IMR-90 (cell line): ENCODE data around the gene FAM216B. TPM values are rescaled to one million over a fixed set of nuclear protein-coding genes. Genes with fewer than 3 reads are reported as not detected.

ENCODE experiments used
- ATAC-seq: fragments of 200-7000 bp; cut with Tn5 transposase; 2 replicates; pipeline ENCODE4 v1.9.1; 2020; ENCODE audit warnings: low read depth, mild to moderate bottlenecking, moderate library complexity
- BruUV-seq: library from RNA; stranded (reverse); fragments of 400-500 nt; replicated peaks from 2 replicates; lab custom pipeline; 2021; lab: Mats Ljungman, UMichigan
- CTCF ChIA-PET: fragments of 300-600 bp; formaldehyde crosslinking; extraction: SDS; loops from one replicate; lab custom pipeline; 2021; ENCODE audit warnings: antibody characterized with exemption; lab: Yijun Ruan, JAX
- POLR2A ChIA-PET: fragments of 300-600 bp; sonication (Branson Sonifier 250); formaldehyde crosslinking; loops from one replicate; lab custom pipeline; 2022; ENCODE audit warnings: antibody characterized with exemption; ENCODE audit not compliant: unreplicated experiment; lab: Charles Lee
- DNase-seq: peaks from one replicate; pipeline ENCODE4 v3.0.0; 2013
- H2AFZ ChIP-seq: replicated peaks from 2 replicates; pipeline ENCODE3; 2013; ENCODE audit warnings: low read length, mild to moderate bottlenecking; ENCODE audit not compliant: poor library complexity
- H2AK5ac ChIP-seq: 2 replicates; pipeline ENCODE4 v1.6.1; 2013; ENCODE audit warnings: low read depth, low read length, inconsistent platforms
- H2AK9ac ChIP-seq: replicated peaks from 2 replicates; pipeline ENCODE3; 2013; ENCODE audit warnings: mild to moderate bottlenecking, low read depth, low read length, moderate library complexity; ENCODE audit not compliant: poor library complexity
- H2BK120ac ChIP-seq: 2 replicates; pipeline ENCODE4 v1.6.1; 2013; ENCODE audit warnings: low read depth, low read length, inconsistent platforms
- H2BK15ac ChIP-seq: 3 replicates; pipeline ENCODE4 v1.6.1; 2013; ENCODE audit warnings: low read depth, low read length, inconsistent platforms
- H2BK20ac ChIP-seq: 2 replicates; pipeline ENCODE4 v1.6.1; 2013; ENCODE audit warnings: low read depth, mild to moderate bottlenecking, inconsistent platforms, low read length, moderate library complexity
- H2BK5ac ChIP-seq: 2 replicates; pipeline ENCODE4 v1.6.1; 2013; ENCODE audit warnings: mild to moderate bottlenecking, low read depth, low read length, inconsistent platforms; ENCODE audit not compliant: poor library complexity, severe bottlenecking
- H3K14ac ChIP-seq: replicated peaks from 2 replicates; pipeline ENCODE4 v1.6.1; 2013; ENCODE audit warnings: low read depth, low read length, inconsistent platforms
- H3K18ac ChIP-seq: 2 replicates; pipeline ENCODE4 v1.6.1; 2013; ENCODE audit warnings: low read depth, low read length, control low read depth
- H3K23ac ChIP-seq: 2 replicates; pipeline ENCODE4 v1.6.1; 2013; ENCODE audit warnings: low read depth, low read length, inconsistent platforms
- H3K27ac ChIP-seq: 2 replicates; pipeline ENCODE4 v1.5.1; 2013; ENCODE audit warnings: mild to moderate bottlenecking, control low read depth, low read length; ENCODE audit not compliant: insufficient read depth
- H3K27me3 ChIP-seq: 2 replicates; pipeline ENCODE4 v1.6.1; 2013; ENCODE audit warnings: low read length; ENCODE audit not compliant: control insufficient read depth, insufficient read depth
- H3K36me3 ChIP-seq: 2 replicates; pipeline ENCODE4 v1.6.1; 2013; ENCODE audit warnings: low read length, mixed read lengths; ENCODE audit not compliant: control insufficient read depth, insufficient read depth
- H3K4ac ChIP-seq: 2 replicates; pipeline ENCODE4 v1.6.1; 2013; ENCODE audit warnings: low read depth, low read length, inconsistent platforms
- H3K4me1 ChIP-seq: 2 replicates; pipeline ENCODE4 v1.6.1; 2013; ENCODE audit warnings: low read length, mixed read lengths; ENCODE audit not compliant: control insufficient read depth, insufficient read depth
- H3K4me2 ChIP-seq: 2 replicates; pipeline ENCODE4 v1.6.1; 2013; ENCODE audit warnings: low read depth, mild to moderate bottlenecking, control low read depth, low read length, moderate library complexity
- H3K4me3 ChIP-seq: 2 replicates; pipeline ENCODE4 v1.5.1; 2013; ENCODE audit warnings: low read depth, mild to moderate bottlenecking, control low read depth, low read length, moderate library complexity; ENCODE audit not compliant: insufficient read depth
- H3K56ac ChIP-seq: 2 replicates; pipeline ENCODE4 v1.6.1; 2013; ENCODE audit warnings: low read length, inconsistent platforms; ENCODE audit not compliant: insufficient read depth; ENCODE audit errors: extremely low read depth
- H3K79me1 ChIP-seq, 2 experiments: 2 replicates each; pipeline ENCODE4 v1.6.1; 2013; ENCODE audit warnings: low read length in 2 of 2, inconsistent platforms in 1 of 2, low read depth in 1 of 2
- H3K9ac ChIP-seq: 2 replicates; pipeline ENCODE4 v1.6.1; 2013; ENCODE audit warnings: low read depth, low read length, control low read depth
- H3K9me1 ChIP-seq: 2 replicates; pipeline ENCODE4 v1.6.1; 2013; ENCODE audit warnings: low read length, inconsistent platforms; ENCODE audit not compliant: insufficient read depth
- H3K9me3 ChIP-seq: 2 replicates; pipeline ENCODE4 v1.6.1; 2013; ENCODE audit warnings: low read length; ENCODE audit not compliant: control insufficient read depth, insufficient read depth
- H4K20me1 ChIP-seq: 2 replicates; pipeline ENCODE4 v1.6.1; 2013; ENCODE audit warnings: low read length, inconsistent platforms; ENCODE audit not compliant: insufficient read depth
- H4K5ac ChIP-seq: 2 replicates; pipeline ENCODE4 v1.6.1; 2013; ENCODE audit warnings: mild to moderate bottlenecking, low read depth, low read length, control low read depth
- H4K8ac ChIP-seq, 2 experiments: 2 replicates each; pipeline ENCODE4 v1.6.1; 2013; ENCODE audit warnings: low read depth in 2 of 2, low read length in 2 of 2, control low read depth in 1 of 2, inconsistent platforms in 1 of 2
- H4K91ac ChIP-seq: 2 replicates; pipeline ENCODE4 v1.6.1; 2013; ENCODE audit warnings: low read depth, low read length, inconsistent platforms; ENCODE audit not compliant: insufficient read depth
- BHLHE40 ChIP-seq: fragments of 150-350 bp; IDR thresholded peaks from 2 replicates; pipeline ENCODE4 v1.6.1; 2016; ENCODE audit warnings: mild to moderate bottlenecking, low read depth, low read length
- FOS ChIP-seq: fragments of 150-350 bp; IDR thresholded peaks from 2 replicates; pipeline ENCODE4 v1.6.1; 2016; ENCODE audit warnings: low read depth, low read length
- MXI1 ChIP-seq: IDR thresholded peaks from 2 replicates; pipeline ENCODE4 v1.6.1; 2012; ENCODE audit warnings: low read depth, mild to moderate bottlenecking, low read length, moderate library complexity, borderline replicate concordance
- NFE2L2 ChIP-seq: fragments of 150-350 bp; IDR thresholded peaks from 2 replicates; pipeline ENCODE4 v1.6.1; 2016; ENCODE audit warnings: low read depth, mild to moderate bottlenecking, low read length
- SMC3 ChIP-seq: fragments of 150-350 bp; IDR thresholded peaks from 2 replicates; pipeline ENCODE4 v1.6.1; 2016; ENCODE audit warnings: low read depth, mild to moderate bottlenecking, antibody characterized with exemption, low read length, moderate library complexity
- USF2 ChIP-seq: fragments of 150-350 bp; IDR thresholded peaks from 2 replicates; pipeline ENCODE4 v1.6.1; 2017; ENCODE audit warnings: mild to moderate bottlenecking, antibody characterized with exemption, low read length, low read depth
- WGBS, 2 experiments: methylation state at CpG; one replicate each; pipeline versions ENCODE4 v1.1.5 to v1.1.7; 2013; ENCODE audit warnings: missing lambda C conversion rate in 2 of 2; ENCODE audit not compliant: insufficient read length in 1 of 2; ENCODE audit errors: extremely low coverage in 2 of 2; 5-methylcytosine and 5-hydroxymethylcytosine counted together
- dilution Hi-C: fragments of 300-500 bp; cut with HindIII; formaldehyde crosslinking; loops from one replicate; pipeline ENCODE4 v1.14.3; 2018; ENCODE audit warnings: low sequenced_read_pairs; ENCODE audit not compliant: unreplicated experiment
- in situ Hi-C: fragments of 300-500 bp; cut with MboI; formaldehyde crosslinking; loops from 3 replicates; pipeline ENCODE4 v1.14.3; 2019; ENCODE audit warnings: low sequenced_read_pairs, inconsistent platforms, mixed read lengths
- intact Hi-C: fragments of 100-400 bp; cut with micrococcal nuclease; formaldehyde crosslinking; loops from 2 replicates; pipeline ENCODE4 v1.10.0; 2022
- polyA plus RNA-seq, 3 experiments: library from polyadenylated mRNA; depleted of rRNA; stranded (reverse); fragments of >200 nt; gene quantifications; 2 replicates each; pipeline ENCODE4 v1.2.3, GENCODE V29; 2012; ENCODE audit warnings: low replicate concordance in 1 of 3
- total RNA-seq: library from RNA; depleted of rRNA; stranded (reverse); fragments of >200 nt; gene quantifications from 2 replicates; pipeline ENCODE4 v1.2.3, GENCODE V29; 2012

The FAM216B gene
- total and polyA plus RNA-seq, 2 of the 4 experiments (the other 2 are of a cell fraction), result not detected

GRCh38 chr13:42758515-42758914, 22.9 kb upstream of the FAM216B start:
- in situ Hi-C loops, result no loop called here

More at GRCh38 chr13:42758515-42758914, 22.9 kb upstream of the FAM216B start:
- Histone ChIP-seq H3K23ac (no peak overlapping the region), H3K4me1 (peaks cover 6% of the 10 kb centered on the region), H2AK9ac (no peak overlapping the region), H2BK15ac (no peak overlapping the region), H2BK120ac (no peak overlapping the region), H3K79me1 (no peaks in the 10 kb centered on the region), H3K9ac (no peak overlapping the region), H3K4me2 (no peak overlapping the region), H3K27me3 (no peaks in the 10 kb centered on the region), H2BK5ac (no peak overlapping the region), H3K27ac (no peak overlapping the region), H4K8ac (no peak overlapping the region), H3K9me1 (no peaks in the 10 kb centered on the region), H4K91ac (no peak overlapping the region), H3K18ac (no peak overlapping the region), H4K20me1 (no peaks in the 10 kb centered on the region), H3K36me3 (no peaks in the 10 kb centered on the region), H3K4ac (no peak overlapping the region), H3K14ac (no peak overlapping the region), H3K4me3 (no peak overlapping the region), H4K5ac (no peak overlapping the region), H2AFZ (no peak overlapping the region), H3K56ac (no peak overlapping the region), H2AK5ac (no peak overlapping the region), H2BK20ac (no peak overlapping the region), H3K9me3 (no peaks in the 10 kb centered on the region)
- ChIA-PET CTCF (no interaction called here), POLR2A (no interaction called here)
- dilution Hi-C loops (no loop called here), intact Hi-C loops (no loop called here)
- ATAC-seq (no peak), DNase-seq (no peak)
- no peak for TF ChIP-seq NFE2L2
- no peak for TF ChIP-seq MXI1
- TF ChIP-seq FOS, result no peak
- TF ChIP-seq BHLHE40, result no peak
- no peak for TF ChIP-seq SMC3
- TF ChIP-seq USF2, result no peak
- BruUV-seq, result no TSS peak
- no CpG with 5 or more reads among the region's 3 CpGs for WGBS, 2 experiments
